Umbilical cord (tissue), 2 donors: ENCODE data around the gene PPP2R2C. TPM values are rescaled to one million over a fixed set of nuclear protein-coding genes. Genes with fewer than 3 reads are reported as not detected.

ENCODE experiments used
- DNase-seq: peaks from one replicate; pipeline ENCODE4 v3.0.0-alpha.2; 2015; ENCODE audit warnings: low spot score
- total RNA-seq: library from RNA; depleted of rRNA; stranded (reverse); fragments of >200 nt; gene quantifications from one replicate; pipeline ENCODE4 v1.2.3, GENCODE V29; 2014; ENCODE audit warnings: low replicate concordance; ENCODE audit not compliant: insufficient read depth

PPP2R2C gene
- total RNA-seq, 1 donor from 2014 or later, result 2.9 TPM

- no peak for DNase-seq
Measured at GRCh38 chr4:6291784-6292297, 180.6 kb downstream of the PPP2R2C start.

- DNase-seq, result no peak
Measured at GRCh38 chr4:6290769-6291547, 181.5 kb downstream of the PPP2R2C start.

- no peak for DNase-seq
Measured at GRCh38 chr4:6290256-6290655, 182.2 kb downstream of the PPP2R2C start.

- no peak for DNase-seq
Measured at GRCh38 chr4:6288871-6289270, 183.5 kb downstream of the PPP2R2C start.

GRCh38 chr4:6288342-6288741, 184.1 kb downstream of the PPP2R2C start:
- DNase-seq, result no peak

- DNase-seq, result no peak
Measured at GRCh38 chr4:6287017-6287788, 185.2 kb downstream of the PPP2R2C start.

- no peak for DNase-seq
Measured at GRCh38 chr4:6283282-6283681, 189.1 kb downstream of the PPP2R2C start.

GRCh38 chr4:6282314-6282771, 190.1 kb downstream of the PPP2R2C start:
- DNase-seq, result peak; percentile 66

GRCh38 chr4:6281436-6282313, 190.7 kb downstream of the PPP2R2C start:
- no peak for DNase-seq

GRCh38 chr4:6280365-6280996, 191.9 kb downstream of the PPP2R2C start:
- DNase-seq, result no peak

- DNase-seq, result no peak
Measured at GRCh38 chr4:6279582-6280289, 192.7 kb downstream of the PPP2R2C start.

GRCh38 chr4:6278801-6279197, 193.6 kb downstream of the PPP2R2C start:
- DNase-seq, result peak; percentile 84

GRCh38 chr4:6277935-6278800, 194.2 kb downstream of the PPP2R2C start:
- no peak for DNase-seq

- DNase-seq, result no peak
Measured at GRCh38 chr4:6277139-6277802, 195.1 kb downstream of the PPP2R2C start.

GRCh38 chr4:6275898-6276806, 196.3 kb downstream of the PPP2R2C start:
- no peak for DNase-seq

- DNase-seq, result no peak
Measured at GRCh38 chr4:6275351-6275750, 197.1 kb downstream of the PPP2R2C start.

- no peak for DNase-seq
Measured at GRCh38 chr4:6273661-6273990, 198.8 kb downstream of the PPP2R2C start.
